Activated T-helper 1 cell treated with Interleukin-2 at 50 U/mL for 16 hours (primary cell): ENCODE measurements around the gene TBC1D16.

ENCODE experiments used
- DNase-seq: peaks from one replicate; pipeline ENCODE4 v3.0.0-alpha.2; 2020; ENCODE audit warnings: low read depth

The TBC1D16 gene

DNA sequence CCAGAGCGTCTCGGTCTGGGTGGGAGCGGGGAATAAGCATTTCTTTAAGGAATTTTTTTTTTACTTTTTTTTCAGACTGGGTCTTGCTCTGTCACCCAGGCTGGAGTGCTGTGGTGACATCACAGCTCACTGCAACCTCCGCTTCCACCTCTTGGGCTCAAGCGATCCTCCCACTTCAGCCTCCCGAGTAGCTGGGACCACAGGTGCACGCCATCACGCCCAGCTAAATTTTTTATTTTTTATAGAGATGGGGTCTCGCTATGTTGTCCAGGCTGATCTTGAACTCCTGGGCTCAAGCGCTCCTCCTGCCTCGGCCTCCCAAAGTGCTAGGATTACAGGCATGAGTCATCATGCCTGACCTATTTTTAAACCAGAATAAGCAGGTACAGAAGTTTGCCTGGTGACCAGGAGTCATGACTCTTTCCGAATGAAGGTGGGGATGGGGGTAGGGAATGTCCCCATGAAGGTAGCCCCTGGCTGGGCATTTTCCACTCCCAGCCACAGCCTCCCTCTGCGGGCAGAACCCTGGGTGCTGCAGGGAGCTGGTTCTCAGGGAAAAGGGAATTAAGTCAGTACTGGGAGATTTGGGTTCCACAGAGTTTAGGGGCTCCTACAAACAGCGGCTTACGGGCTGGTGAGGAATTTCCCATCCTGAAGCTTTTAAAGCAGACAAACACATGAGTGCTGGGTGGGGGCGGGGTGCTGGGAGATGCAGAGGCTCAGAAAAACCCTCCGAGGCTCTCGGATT is 48.3 kb downstream of the TBC1D16 start:
- DNase-seq, result no peak

DNA sequence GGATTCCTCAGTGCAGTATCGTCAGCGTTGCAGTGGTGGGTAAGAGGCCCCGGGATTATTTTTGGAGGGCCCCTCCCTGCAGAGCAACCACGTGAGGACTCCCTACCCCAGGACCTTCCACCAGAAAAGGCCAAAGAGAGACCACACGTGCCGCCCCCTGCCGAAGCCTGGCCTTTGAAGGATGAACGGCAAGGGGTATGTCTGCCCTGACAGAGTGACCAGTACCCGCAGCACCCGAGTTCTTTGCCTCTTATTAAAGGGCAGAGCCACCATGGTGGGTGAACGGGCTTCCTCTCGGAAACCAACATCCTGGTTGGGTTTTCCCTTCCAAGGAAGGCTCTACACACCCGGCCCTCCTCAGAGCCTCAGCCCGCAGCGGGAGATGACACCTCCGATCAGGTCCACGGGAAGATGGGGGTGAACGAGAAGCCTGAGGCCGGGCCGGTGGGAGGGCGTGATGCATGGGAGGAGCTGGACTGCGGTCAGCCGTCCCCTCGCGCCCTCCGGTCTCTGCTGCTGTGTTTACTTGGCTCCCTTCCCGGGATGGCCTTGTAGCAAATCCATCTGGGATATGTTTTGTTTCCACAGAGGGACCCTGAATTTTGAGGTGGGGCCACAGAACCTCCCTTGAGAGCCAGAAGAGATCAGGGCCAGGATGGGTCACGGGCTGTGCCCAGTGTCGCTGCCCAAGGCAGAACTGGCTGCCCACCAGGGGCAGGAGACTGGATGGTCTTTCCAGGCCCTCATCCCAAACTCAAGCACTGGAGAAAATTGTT is 49.1 kb downstream of the TBC1D16 start:
- no peak for DNase-seq

GRCh38 chr17:79985943-79986391 is 49.7 kb downstream of the TBC1D16 start:
- DNase-seq, result no peak

DNA sequence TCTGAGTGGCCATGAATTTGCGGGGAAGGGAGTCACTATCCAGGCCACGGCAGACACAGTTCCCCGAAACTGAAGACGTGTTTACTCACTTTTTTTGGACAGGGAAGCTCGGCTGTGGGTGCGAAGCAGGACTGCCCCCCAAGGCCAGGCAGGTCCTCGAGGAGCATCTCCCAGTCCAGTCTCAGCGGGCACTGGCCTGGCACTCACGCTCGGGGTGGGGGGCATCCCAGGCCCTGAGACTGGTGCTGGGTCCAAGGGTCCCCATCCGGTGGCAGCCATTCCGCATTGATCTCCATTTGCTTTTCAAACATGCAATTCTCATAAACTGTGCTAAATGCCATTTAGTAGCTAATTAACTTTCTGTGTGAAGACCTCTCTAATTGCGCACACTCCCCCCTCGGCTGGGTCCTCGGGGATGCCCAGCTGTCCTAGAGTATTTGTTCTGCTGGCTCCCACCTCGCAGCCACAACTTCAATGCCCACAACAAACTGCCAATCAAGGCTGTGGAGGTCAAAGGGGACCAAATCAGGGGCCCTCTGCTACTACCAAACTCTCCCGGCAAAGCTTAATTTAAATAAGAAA is 50.2 kb downstream of the TBC1D16 start:
- DNase-seq, result no peak

DNA sequence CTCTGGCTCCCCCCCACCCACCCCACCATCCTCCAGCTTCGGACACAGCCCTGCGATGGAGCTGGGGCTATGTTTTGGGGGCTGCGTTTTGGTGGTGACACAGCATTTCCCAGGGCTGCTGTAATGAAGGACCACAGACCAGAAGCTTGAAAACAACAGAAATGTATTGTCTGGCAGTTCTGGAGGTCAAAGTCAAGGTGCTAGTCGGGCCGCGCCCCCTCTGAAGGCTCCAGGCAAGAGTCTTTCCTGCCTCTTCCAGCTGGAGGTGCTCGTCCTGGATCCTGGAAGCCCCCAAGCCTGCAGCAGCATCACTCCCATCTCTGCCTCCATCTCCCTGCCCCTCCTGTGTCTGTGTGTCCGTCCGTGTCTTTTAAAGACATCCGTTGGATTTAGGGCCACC is 50.8 kb downstream of the TBC1D16 start:
- no peak for DNase-seq

GRCh38 chr17:79984045-79984840 is 51.4 kb downstream of the TBC1D16 start:
- DNase-seq, result no peak

DNA sequence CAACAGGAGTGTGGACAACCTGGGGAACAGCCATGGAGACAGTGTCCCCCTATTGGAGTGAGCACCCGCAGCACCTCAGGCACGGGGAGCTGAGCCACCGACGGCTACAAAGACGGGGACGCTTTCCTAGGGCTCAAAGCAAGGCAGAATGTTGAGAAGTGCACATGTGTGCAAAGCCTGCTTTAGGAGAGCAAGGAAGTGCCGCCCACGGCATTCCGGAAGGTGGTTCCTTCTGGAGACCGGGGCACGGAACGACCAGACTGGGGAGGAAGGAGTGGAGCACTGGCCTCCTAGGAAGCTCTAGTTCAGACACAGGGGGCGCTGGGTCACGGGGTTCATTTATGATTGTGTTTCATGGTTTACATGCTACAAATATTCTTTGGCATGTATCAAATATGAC is 52.2 kb downstream of the TBC1D16 start:
- no peak for DNase-seq

GRCh38 chr17:79982986-79983385 is 52.7 kb downstream of the TBC1D16 start:
- no peak for DNase-seq

DNA sequence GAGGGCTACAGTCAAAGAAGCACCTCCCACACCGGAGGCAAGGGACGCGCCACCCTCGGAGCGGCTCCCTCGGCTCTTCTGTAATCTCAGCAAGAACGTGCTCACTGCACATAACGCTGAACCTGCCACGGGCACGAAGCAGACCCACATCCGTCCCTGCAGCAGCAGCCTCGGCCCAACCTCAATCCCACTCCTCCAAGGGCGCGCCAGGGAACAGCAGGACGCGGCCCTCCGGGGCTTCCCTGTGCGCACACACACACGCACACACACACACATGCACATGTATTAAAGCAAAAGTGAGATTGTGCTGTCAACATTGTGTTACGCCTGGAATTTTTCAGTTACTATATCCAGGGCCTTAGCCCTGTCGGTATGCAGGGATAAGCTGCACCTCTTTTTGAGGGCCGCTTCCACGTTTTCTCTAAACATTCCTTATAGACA is 54.0 kb downstream of the TBC1D16 start:
- DNase-seq, result no peak

DNA sequence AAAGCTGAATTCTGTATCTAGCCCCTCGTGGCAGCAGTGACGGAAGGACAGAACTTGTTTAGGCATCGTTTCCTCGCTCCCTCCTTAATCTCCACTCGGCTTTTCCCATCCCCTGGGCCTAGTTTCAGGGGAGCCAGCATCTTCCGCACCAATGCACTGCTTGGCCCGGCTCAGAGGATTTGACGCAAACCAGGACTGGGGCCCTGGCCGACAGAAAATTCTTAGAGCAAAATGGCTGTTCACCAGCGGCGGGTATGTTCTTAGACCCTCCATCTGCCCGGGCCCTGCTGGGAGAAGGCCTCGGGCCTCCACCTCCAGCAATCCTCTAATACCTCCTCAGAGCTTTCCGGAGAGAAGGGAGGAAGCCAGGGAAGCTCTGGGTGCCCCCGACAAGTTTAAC is 54.6 kb downstream of the TBC1D16 start:
- DNase-seq, result no peak

DNA sequence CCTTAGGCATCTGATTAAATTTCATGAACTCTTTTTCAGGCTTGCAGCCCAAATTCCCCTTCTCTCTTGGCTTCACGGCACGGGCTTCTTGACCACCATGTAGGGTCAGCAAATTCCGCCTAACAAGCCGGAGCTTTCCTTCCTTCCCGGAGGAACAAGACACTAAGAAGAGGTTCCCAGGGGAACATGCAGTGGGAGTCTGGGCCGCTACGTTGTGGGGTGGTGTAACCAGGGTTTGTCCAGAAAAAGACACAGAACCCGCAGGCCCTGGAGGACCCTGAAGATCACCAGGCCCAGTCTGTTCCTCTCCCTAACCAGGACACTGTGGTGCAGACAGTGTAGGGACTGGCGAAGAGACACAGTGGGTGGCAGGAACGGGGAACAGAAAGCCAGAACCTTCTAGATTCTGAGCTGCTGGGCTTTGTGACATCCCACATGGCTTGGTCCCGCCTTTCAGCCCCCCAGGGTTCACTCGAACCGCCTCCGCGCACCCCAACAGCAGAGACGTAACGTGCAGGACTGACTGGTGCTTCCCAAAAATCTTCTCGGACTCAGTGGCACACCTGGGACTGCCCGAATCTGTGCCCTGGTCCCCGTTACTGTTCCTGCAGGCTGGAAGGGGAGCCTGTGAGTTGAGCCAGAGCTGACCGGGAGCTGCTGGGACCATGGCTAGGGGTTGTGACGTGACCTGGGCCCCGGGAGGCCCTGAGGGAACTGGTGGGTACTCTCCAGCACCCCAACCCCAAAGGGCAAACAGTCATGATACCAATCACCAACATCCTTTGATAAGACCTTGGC is 55.2 kb downstream of the TBC1D16 start:
- DNase-seq, result no peak

DNA sequence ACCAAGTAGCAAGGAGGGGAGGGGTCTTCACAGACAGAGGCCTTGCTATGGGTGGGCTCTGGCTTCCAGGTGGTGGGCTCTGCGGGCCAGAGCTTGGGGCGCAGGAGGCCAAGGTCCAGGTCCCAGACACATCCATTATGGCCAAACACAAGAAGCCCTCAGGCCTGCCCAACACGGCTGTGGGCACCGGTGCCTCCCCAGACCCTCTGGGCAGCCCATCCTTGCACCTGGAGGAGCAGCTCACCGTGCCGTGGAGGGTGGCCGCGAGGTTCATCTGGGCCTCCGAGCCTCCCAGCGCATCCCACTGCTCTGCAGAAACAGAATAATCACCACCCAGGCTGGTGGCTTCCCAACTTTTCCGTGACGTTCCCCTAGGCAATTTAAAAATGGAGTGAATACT is 55.9 kb downstream of the TBC1D16 start:
- no peak for DNase-seq

DNA sequence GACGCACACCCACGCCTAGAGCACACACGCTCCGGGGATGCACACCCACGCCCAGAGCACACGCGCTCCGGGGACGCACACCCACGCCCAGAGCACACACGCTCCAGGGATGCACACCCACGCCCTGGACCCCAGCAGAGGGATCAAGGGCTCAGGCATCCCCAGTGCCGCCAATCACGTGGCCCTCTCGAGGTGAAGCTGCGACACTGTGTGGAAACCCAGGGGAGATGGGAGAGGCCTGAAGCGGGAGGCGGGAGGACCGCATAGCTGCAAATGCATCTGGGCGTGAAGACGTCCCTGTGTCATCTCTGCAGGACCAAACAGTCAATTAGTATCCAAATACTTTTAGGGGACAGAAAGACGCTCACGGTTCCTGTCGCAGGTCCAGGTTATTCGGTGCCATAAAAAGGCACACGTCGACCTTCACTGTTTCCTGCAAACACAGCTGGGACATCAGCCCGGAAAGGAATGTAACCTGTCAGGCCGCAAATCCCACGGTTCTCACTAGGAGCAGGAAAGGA is 56.4 kb downstream of the TBC1D16 start:
- DNase-seq, result no peak

- no peak for DNase-seq
Measured at GRCh38 chr17:79978548-79978855, 57.2 kb downstream of the TBC1D16 start.

DNA sequence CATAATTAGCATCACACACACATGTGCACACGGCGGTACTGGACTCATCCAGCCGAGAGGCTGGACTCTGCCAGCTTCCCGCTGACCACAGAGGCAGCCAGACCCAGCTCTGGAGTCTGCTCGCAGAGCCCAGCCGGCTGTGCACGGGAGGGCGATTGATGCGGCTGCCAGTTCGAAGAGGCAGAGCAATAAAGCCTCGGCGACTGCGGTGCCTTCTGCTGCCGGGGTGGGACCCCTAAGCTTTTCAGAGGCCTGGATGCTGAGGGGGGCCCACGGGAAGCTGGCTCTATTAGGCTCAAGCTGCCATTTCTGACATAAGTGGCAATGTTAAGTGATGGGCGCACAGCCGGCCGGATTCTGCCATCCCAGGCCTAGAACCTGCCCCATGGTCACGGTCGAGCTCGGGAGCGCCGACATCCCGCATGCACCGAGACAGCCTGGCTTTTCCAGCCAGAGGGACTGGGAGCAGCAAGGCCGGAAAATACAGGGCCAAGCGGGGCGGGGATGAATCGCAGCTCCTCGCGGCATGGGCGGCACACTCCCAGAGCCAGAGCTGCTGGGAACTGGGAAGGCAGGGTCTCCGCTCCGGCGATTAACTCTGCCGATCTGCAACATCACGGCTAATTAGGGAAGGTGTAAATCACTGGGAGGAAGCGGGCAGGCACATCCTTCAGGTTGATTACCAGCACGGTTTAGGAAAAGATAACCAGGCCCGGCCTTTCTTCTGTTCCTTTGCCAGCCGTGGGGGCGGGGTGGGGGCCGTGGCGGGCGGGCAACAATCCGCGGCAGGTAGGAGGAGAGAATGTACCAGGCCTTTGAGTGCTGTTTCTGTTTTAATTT is 57.7 kb downstream of the TBC1D16 start:
- DNase-seq, result no peak

DNA sequence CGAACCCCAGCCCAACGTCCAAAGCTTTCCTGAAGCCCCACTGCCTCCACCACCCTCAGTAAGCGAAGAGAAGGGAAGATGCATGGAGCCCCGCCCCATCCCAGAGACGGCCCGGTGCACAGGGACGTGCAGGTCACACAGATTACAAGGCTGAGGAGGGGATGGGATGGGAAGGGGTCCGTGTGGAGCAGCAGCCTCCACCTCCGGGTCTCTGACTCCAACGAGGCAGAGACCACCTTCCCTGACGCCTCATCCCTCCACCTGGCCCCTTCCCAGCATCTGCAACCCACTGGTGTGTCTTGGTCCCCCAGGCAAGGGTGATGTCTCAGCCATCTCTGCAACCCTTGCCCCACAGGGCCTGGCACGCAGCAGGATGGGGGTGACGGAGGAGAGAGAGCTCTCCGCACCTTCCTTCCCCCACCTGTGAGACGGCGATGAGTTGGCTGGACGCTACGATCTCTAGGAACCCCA is 58.5 kb downstream of the TBC1D16 start:
- DNase-seq, result no peak

DNA sequence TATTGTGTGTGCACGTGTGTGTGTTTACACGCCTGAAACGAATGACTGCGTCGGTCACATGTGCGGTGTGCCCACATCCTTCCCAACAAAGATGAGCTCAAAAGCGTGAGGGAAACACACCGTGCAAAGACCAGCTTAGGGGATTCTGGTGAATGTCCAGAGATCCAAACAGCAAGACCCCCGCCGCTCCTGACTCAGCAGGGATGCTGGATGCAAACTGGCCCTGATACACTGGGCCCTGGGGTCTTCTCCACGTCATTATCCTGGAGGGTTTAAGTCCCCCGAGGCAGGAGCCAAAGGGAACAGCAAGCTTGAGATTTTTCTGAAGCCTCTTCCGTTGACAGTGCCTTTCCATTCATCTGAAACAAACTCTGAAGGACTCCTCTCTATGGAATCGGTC is 59.2 kb downstream of the TBC1D16 start:
- DNase-seq, result no peak

DNA sequence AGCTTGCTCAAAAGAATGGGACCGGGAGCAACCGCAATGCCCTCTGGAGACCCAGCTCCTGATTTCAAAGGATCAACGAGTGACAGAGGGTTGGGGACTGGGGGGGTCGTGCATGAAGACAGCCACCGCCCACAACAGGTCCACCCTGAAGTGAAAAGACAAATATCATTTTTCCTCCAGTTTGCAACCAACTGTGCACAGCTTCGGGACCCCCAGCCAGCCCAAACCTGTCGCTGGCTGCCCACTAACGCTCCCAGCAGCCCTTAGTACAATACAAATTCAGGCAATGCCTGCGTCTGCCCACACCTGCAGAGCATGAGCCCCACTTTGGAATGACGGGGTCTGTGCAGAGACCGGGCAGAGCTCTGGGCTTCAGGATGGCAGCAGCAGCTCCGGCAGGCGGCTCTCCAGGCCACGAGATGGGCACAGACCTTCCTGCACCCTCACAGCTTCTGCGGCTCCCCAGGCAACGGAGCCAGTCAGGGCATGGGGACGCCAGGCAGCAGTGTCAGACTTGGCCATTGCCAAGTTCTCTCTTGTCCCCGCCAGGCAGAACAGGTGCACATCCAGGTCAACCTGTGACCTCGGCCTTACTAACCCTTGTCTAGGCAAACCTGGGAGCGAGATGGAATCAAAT is 60.1 kb downstream of the TBC1D16 start:
- DNase-seq, result no peak

DNA sequence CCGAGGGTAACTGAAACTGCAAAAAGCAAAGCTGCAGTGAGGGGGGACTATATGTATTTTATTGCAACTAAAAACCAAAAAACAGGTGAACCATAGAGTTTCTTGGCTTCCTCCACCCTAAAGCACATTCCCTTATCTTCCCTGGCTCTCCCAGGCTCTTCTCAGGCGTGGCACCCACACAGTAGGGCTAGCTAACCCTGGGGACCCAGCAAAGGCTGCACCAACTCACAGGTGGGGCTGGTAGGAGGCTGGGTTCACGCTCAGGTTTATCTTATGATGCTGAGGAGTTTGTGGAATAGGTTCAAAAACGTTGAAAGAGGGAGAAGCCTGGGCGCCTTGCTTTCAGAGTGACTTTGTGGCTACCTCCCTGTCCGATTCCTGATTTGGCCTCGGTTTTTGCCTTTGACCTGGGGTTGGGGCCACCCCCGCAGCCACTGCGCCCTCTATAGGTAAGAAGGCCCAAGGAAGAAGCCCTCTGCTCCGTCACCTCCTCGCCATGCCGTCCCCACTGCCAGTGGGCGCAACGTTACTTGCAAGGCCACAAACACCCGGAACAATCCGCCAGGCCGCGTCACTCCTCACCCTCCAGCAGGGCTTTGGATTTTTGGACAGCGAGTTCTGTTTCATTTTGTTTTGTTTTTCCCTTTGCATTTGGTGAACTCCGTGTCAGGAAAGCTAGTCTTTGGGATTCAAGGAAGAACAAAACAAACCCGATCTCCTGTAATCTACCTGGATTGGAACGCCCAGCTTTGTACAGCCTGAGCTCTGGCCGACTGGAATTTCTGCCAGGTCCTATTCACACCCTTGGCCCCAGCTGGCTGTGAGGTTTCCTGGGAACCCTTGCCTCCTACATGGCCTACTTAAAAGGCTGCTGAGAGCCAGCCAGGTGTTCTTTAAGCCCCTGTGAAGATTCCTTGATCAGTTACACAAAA is 60.8 kb downstream of the TBC1D16 start:
- no peak for DNase-seq
